ENCODE data around the gene VIM. TPM values are rescaled to one million over a fixed set of nuclear protein-coding genes. Genes with fewer than 3 reads are reported as not detected.

Gene VIM
- total and polyA plus RNA-seq, 2 of the 4 experiments (the other 2 are of a cell fraction), result 4,502 to 6,735 TPM

DNA sequence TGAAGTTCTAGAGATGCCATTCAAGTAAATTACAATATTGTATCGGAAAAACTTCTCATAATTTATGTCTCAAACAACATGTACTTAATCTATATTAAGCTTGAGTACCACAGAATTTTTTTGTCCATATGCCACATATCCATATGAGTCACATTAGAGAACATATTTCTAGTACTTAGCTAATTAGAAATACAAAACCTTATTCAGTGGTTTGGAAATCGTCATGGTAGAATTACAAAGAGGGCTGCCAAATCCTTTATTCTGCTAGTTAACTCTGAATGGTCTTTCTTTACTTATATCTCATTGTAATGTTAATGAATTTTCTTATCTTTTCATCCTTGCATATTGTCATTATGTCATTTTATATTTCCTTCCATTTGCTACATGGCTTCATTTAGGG, 9.0 kb upstream of the VIM start:
- Histone ChIP-seq H2AK5ac (ENCODE audit: low read depth, low read length) (no peak overlapping the region), H3K23ac (ENCODE audit: low read depth, low read length) (no peak overlapping the region), H4K8ac (ENCODE audit: low read depth in 2 of 2, low read length in 2 of 2) (peak overlapping the region; percentile 80 to 89; a peak in 2 of 4 replicates), H3K27ac (ENCODE audit: insufficient read depth, low read length) (no peak overlapping the region; the same call in 1 of the 2 replicates), H3K4ac (ENCODE audit: low read depth, low read length) (peak overlapping the region; percentile 93; the same call in 1 of the 2 replicates), H4K91ac (ENCODE audit: insufficient read depth, low read depth, low read length) (no peak overlapping the region), H3K56ac (ENCODE audit: extremely low read depth, insufficient read depth, low read length) (no peak overlapping the region), H3K4me2 (ENCODE audit: low read depth, low read length) (no peak overlapping the region), H4K20me1 (ENCODE audit: insufficient read depth, low read length) (no peaks in the 10 kb centered on the region), H2AFZ (replicated peaks; ENCODE audit: low read length, poor library complexity) (no peak overlapping the region), H2AK9ac (replicated peaks; ENCODE audit: low read depth, low read length, poor library complexity) (no peak overlapping the region), H3K9me1 (ENCODE audit: insufficient read depth, low read length) (no peaks in the 10 kb centered on the region; the same call in 1 of the 2 replicates), H4K5ac (ENCODE audit: low read depth, low read length) (no peak overlapping the region), H3K14ac (replicated peaks; ENCODE audit: low read depth, low read length) (no peak overlapping the region), H2BK120ac (ENCODE audit: low read depth, low read length) (peak overlapping the region; percentile 95; the same call in 1 of the 2 replicates), H3K18ac (ENCODE audit: low read depth, low read length) (peak overlapping the region; percentile 94; the same call in 1 of the 2 replicates), H3K9me3 (ENCODE audit: control insufficient read depth, insufficient read depth, low read length) (no peaks in the 10 kb centered on the region), H2BK15ac (ENCODE audit: low read depth, low read length) (peak overlapping the region; percentile 95; the same call in 1 of the 3 replicates), H3K4me1 (ENCODE audit: control insufficient read depth, insufficient read depth, low read length) (peaks cover 17% of the 10 kb centered on the region), H3K36me3 (ENCODE audit: control insufficient read depth, insufficient read depth, low read length) (no peaks in the 10 kb centered on the region), H3K9ac (ENCODE audit: low read depth, low read length) (no peak overlapping the region), H3K79me1 (ENCODE audit: low read depth in 1 of 2, low read length in 2 of 2) (peaks cover 5 to 39% of the 10 kb centered on the region in 2 experiments; a peak in 3 of 4 replicates), H2BK5ac (ENCODE audit: low read depth, low read length, poor library complexity, severe bottlenecking) (peak overlapping the region; percentile 96), H3K27me3 (ENCODE audit: control insufficient read depth, insufficient read depth, low read length) (no peaks in the 10 kb centered on the region), H3K4me3 (ENCODE audit: insufficient read depth, low read depth, low read length) (no peak overlapping the region), H2BK20ac (ENCODE audit: low read depth, low read length) (peak overlapping the region; percentile 93; the same call in 1 of the 2 replicates)
- POLR2A ChIA-PET (ENCODE audit: unreplicated experiment), result interaction anchor here (1.7 kb wide), 1 partner anchor 11 kb away, joined by 10 read pairs; no protein-coding TSS in a partner anchor
- no TSS peak for BruUV-seq (replicated peaks)
- no CpG with 5 or more reads among the region's 2 CpGs for WGBS, 2 experiments (ENCODE audit: extremely low coverage in 2 of 2, insufficient read length in 1 of 2)
- TF ChIP-seq FOS (IDR thresholded peaks at IDR 0.05; ENCODE audit: low read depth, low read length), result no peak
- TF ChIP-seq RCOR1 (IDR thresholded peaks at IDR 0.05; ENCODE audit: insufficient replicate concordance, low read length), result no peak
- TF ChIP-seq SMC3 (IDR thresholded peaks at IDR 0.05; ENCODE audit: low read depth, low read length), result no peak
- no peak for TF ChIP-seq BHLHE40 (IDR thresholded peaks at IDR 0.05; ENCODE audit: low read depth, low read length)
- TF ChIP-seq CEBPB (IDR thresholded peaks at IDR 0.05; ENCODE audit: low read depth, low read length), result no peak
- no peak for TF ChIP-seq CHD1 (IDR thresholded peaks at IDR 0.05; ENCODE audit: low read depth, low read length)
- no peak for TF ChIP-seq POLR2A (IDR thresholded peaks at IDR 0.05; ENCODE audit: low read depth, low read length)
- no peak for TF ChIP-seq RAD21 (IDR thresholded peaks at IDR 0.05; ENCODE audit: low read length)
- TF ChIP-seq MAZ (IDR thresholded peaks at IDR 0.05; ENCODE audit: borderline replicate concordance, low read depth, low read length), result no peak
- CTCF ChIA-PET, result no interaction called here
- dilution Hi-C loops (cut with HindIII; ENCODE audit: low sequenced_read_pairs, unreplicated experiment), result no loop called here
- intact Hi-C loops (cut with micrococcal nuclease), result no loop called here
- in situ Hi-C loops (cut with MboI; ENCODE audit: low sequenced_read_pairs), result no loop called here
- no peak for ATAC-seq (ENCODE audit: low read depth)
- DNase-seq, result peak; percentile 80

All from IMR-90 (cell line).